Measurements from ENCODE around the gene SNX8.
"Not testable (repeated sequence)": the region's sequence is repeated elsewhere in the genome, so short reads cannot be mapped to it uniquely, and the experiment has no call there.

The SNX8 gene

DNA sequence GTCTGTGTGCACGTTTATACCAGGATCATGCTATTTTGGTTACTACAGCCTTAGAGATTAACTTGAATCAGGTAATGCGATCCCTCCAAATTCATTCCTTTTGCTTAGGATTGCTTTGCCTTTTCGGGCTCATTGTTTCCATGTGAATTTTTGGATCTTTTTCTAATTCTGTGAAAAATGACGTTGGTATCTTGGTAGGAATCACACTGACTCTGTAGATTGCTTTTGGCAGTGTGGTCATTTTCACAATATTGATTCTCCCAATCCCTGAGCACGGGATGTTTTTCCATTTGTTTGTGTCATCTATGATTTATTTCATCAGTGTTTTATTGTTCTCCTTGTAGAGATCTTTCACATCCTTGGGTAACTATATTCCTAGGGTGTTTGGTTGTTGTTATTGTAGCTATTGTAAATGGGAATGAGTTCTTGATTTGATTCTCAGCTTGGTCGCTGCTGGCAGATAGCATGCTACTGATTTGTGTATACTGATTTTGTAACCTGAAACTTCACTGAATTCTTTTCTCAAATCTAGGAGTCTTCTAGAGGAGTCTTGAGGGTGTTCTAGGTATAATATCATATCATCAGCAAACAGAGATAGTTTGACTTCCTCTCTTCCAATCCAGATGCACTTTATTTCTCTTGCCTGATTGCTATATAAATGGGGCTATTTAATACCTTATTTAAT is 18.2 kb downstream of the SNX8 start:
- H3K4me3 ChIP-seq (ENCODE audit: low read depth, low read length): no peak overlapping the region

DNA sequence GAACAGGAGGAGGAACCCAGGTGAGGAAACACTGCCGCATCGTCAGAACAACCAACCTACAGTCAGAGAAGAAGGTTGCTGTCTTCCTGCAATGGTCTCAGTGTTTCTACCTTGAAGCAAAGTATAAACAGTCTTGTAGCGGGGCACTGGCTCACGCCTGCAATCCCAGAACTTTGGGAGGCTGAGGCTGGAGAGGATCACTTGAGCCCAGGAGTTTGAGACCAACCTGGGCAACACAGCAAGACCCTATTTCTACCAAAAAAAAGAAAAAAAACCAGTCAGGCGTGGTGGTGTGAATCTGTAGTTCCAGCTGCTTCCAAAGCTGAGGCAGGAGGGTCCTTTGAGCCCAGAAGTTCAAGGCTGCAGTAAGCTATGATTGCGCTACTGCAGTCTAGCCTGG is 23.4 kb downstream of the SNX8 start:
- no peak overlapping the region for H3K4me3 ChIP-seq (ENCODE audit: low read depth, low read length)

DNA sequence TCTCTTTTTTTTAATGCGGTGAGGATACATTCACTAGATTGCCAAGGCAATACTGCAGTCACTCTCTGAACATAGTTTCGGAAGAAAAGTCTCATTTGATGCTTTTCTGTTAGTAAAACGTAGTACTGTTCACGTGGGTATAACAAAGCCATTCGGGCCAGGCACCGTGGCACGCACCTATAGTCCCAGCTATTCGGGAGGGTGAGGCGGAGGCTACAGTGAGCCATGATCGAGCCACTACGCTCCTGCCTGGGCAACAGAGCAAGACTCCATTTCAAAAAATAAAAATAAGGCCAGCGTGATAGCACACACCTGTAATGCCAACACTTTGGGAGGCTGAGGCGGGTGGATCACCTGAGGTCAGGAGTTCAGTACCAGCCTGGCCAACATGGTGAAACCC is 24.6 kb downstream of the SNX8 start:
- no peak overlapping the region for H3K4me3 ChIP-seq (ENCODE audit: low read depth, low read length)

GRCh38 chr7:2289111-2289586 is 25.1 kb downstream of the SNX8 start:
- no peak overlapping the region for H3K4me3 ChIP-seq (ENCODE audit: low read depth, low read length)

DNA sequence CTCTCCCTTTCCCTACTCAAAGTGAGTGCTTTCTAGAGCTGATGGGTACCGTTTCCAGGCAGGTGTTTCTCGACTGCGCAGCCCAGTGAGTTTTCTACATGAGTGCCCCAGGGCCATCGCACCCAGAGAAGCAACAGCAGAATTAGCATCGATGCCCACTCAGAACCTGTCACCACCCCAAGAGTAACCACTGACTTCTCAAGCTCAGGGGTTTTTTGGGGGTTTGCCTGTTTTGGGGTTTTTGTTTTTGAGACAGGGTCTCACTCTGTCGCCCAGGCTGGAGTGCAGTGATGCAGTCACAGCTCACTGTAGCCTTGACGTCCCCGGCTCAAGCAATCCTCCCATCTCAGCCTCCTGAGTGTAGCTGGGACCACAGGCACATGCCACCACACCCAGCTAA is 25.7 kb downstream of the SNX8 start:
- H3K4me3 ChIP-seq (ENCODE audit: low read depth, low read length): no peak overlapping the region

DNA sequence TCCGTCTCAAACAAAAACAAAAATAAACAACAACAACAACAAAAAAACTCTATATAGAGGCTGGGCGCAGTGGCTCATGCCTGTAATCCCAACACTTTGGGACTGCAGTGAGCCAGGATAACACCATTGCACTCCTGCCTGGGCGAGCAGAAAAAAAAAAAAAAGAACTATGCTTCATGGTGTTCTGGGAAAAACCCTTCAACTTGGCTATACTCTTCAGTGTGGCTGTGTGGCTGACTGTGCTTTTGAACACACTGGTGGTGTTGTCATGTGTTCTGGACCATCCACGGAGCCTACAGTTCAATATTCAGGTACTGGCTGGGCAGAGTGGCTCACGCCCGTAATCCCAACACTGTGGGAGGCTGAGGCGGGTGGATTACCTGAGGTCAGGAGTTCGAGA is 26.5 kb downstream of the SNX8 start:
- no peak overlapping the region for H3K4me3 ChIP-seq (ENCODE audit: low read depth, low read length)

DNA sequence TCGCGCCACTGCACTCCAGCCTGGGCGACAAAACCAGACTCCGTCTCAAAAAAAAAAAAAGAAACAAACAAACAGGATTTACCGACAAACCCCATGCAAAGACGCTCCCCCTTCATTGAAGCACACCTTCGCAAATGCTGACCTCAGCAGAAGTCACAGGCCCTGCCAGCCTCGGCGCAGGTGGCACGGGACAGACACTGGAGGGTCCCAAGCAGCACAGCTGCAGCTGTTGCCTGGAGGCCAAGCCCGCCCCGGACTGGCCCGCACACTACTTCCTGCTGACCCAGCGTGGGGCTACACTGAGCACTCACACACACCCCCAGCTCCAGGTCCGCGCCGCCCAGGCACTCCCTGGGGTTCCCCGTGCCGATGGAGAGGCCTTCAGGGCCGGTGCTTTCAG is 31.2 kb downstream of the SNX8 start:
- H3K4me3 ChIP-seq (ENCODE audit: low read depth, low read length): no peak overlapping the region

DNA sequence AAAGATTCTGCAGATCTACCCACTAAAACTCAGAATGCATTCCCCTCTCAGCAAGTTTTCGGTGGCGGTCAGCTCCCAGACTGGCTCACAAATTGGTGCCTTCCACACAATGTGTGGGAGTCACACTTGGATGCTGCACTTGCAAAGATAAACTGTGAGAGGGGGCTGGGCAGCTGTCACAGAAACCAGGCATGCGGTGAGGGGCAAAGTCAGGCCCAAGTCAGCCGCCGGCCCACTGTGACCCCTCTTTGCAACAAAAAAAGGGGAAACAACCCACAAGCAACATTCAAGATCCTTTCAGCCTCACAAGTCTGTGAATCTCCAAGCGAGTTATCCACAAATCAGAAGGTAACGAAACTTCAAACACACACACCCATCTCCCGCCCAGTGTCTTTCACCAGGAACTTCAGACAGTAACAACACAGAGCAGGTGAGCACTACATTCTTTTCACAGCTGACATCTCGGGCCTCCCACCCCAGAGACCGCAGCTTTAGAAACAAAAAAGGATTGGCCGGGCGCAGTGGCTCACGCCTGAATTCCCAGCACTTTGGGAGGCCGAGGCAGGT is 32.0 kb downstream of the SNX8 start:
- H3K4me3 ChIP-seq (ENCODE audit: low read depth, low read length): no peak overlapping the region

DNA sequence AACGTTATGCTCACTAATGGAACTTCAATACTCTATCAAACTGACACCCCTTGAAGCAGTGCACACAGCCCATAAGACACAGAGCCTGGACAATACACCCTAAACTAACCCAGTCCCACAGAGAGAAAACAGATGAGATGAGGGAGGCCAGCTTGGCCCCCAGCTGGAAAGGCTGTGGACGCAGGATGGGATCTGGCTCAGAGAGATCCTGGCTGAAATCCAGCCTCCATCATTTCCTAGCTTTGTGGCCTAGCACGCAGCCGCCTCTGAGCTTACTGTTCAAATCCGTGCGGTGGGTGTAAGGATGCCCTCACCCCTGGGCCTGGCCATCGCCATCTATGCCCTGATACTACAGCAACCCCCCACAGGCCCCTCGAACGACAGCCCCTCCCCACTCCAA is 32.7 kb downstream of the SNX8 start:
- no peak overlapping the region for H3K4me3 ChIP-seq (ENCODE audit: low read depth, low read length)

DNA sequence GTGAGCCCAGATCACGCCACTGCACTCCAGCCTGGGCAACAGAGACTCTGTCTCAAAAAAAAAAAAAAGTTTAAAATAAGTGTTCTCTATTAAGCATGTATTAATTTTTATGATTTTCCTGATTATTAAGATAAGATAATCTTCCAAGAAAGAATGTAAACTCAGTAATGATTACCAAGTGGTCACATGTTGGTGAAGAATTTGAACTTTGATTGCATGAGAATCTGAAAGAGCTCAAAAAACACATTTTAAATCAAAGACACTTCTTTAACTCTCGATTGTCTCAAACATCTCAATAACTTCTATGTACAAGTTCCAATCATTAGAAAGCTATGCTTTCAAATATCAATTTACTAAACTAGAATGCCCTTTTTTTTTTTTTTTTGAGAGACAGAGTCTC is 33.8 kb downstream of the SNX8 start:
- no peak overlapping the region for H3K4me3 ChIP-seq (ENCODE audit: low read depth, low read length)

DNA sequence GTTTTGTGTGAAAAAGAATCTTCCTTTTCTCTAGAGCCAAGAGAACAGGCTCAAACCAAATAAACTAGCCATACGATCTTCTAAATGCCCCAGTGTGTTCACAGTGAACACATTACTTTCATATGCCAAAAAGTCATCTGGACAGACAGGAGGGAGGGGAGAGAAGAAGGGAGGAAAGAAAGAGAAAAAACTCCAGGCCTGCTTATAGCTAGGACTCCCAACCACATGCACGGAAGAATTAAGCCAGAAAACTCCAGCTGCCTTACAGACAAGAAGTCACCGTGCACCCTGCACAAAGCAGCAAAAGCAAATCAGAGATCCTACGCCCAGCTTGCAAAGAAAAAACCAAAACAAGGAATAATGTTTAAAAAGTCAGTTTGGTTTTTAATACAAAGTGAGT is 34.3 kb downstream of the SNX8 start:
- H3K4me3 ChIP-seq (ENCODE audit: low read depth, low read length): no peak overlapping the region

- H3K4me3 ChIP-seq (ENCODE audit: low read depth, low read length): no peak overlapping the region
Observed at GRCh38 chr7:2278026-2278425, 36.2 kb downstream of the SNX8 start.

GRCh38 chr7:2276107-2276506 is 38.1 kb downstream of the SNX8 start:
- H3K4me3 ChIP-seq (ENCODE audit: low read depth, low read length): no peak overlapping the region

- no peak overlapping the region for H3K4me3 ChIP-seq (ENCODE audit: low read depth, low read length)
Observed at GRCh38 chr7:2275101-2275500, 39.1 kb downstream of the SNX8 start.

- no peak overlapping the region for H3K4me3 ChIP-seq (ENCODE audit: low read depth, low read length)
Observed at GRCh38 chr7:2274666-2275065, 39.6 kb downstream of the SNX8 start.

DNA sequence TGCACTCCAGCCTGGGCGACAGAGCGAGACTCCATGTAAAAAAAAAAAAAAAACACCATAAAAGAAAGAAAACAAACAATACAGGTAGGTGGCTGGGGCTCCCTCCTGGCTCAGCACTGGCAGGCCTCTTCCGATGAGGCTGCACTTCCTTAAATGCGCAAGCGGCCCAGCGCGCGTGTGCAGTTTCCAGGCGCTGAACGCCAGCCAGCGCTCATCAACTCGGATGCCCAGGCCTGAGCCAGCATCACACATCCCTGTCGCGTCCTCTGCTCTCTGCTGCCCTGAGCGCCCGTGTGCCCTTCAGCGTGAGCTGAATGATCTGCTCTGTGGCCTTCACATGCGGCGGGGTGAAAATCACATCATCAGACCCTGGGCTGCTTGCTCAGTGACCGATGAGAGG is 40.4 kb downstream of the SNX8 start:
- no peak overlapping the region for H3K4me3 ChIP-seq (ENCODE audit: low read depth, low read length)

GRCh38 chr7:2272031-2272430 is 42.2 kb downstream of the SNX8 start:
- H3K4me3 ChIP-seq (ENCODE audit: low read depth, low read length): no peak overlapping the region

DNA sequence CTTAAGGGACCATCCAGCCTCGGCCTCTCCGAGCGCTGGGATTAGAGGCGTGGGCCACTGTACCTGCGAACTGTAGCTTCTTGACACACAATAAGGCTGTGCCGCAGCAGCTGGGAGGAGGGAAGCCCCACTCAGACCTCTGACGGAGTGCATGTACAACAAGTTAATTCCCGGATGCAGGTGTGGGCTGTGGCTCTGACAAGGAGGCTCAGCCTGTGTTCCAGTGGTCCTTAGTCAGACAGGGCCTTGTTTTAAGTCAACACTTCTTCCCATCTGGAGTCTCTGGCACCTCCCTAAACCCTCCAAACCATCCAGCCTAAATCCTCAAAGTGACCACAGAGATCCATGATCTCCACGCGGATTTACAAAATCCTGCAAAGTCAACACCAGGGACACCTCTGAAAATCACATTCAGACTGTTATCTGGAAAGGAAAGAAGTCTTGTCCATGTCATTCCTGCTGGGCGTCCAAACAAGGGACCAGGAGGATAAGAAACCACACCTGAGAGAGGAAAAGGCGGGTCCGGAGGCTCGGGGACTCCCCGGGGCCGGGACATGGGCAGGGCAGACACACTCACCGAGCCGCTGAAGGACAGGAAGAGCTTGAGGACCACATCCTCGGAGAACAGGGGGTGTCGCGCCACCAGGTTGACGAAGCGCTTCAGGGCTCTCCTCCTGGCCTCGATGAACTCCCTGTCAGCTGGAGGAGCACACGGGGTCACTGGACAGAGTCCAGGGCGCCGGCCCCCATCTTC is 42.8 kb downstream of the SNX8 start:
- no peak overlapping the region for H3K4me3 ChIP-seq (ENCODE audit: low read depth, low read length)

DNA sequence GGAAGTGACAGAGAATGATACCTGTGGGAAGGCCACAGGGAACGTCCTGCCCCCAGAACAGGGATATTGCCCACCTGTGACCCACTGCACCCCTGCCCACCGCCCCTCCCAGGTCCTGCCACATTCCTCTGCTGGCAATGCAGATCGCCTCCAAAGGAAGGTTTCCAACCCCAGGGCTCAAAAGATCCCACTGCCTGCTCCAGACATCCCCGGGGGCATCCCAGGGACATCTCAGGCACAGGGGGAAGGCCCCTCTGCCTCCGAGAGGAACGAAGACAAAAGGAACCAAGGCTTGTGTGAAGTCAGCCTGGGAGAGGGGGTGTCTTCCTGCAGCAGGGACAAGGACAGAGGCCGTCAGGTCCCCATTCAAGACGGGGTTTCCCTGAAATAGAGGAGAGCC is 43.7 kb downstream of the SNX8 start:
- H3K4me3 ChIP-seq (ENCODE audit: low read depth, low read length): no peak overlapping the region

- H3K4me3 ChIP-seq (ENCODE audit: low read depth, low read length): no peak overlapping the region
Observed at GRCh38 chr7:2269991-2270460, 44.2 kb downstream of the SNX8 start.

DNA sequence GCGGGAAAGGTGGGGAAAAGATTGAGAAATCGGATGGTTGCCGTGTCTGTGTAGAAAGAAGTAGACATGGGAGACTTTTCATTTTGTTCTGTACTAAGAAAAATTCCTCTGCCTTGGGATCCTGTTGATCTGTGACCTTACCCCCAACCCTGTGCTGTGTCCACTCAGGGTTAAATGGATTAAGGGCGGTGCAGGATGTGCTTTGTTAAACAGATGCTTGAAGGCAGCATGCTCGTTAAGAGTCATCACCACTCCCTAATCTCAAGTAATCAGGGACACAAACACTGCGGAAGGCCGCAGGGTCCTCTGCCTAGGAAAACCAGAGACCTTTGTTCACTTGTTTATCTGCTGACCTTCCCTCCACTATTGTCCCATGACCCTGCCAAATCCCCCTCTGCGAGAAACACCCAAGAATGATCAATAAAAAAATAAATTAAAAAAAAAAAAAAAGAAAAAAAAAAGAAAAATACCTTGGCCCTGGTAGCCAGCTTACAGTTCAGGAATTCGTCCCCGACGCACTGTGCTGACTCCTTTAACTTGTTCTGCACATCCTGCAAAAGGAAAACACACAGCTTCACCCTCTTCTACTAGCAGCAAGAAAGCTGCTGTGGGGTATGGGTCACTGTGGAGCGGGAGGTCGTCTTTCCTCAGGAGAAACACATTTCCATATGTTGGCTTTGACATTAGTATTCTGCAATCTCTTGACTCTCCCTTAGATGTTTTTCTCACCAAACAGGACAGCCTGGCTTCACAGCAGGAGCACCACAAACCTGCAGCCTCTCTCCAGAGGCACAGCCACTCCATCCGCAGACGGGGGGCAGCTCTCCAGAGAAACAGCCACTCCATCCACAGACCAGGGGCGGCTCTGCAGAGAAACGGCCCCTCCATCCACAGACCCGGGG is 44.9 kb downstream of the SNX8 start:
- H3K4me3 ChIP-seq (ENCODE audit: low read depth, low read length): not testable (repeated sequence)

Measured in iPS-11a (cell line).